GM18867 (cell line): ENCODE measurements around the gene GLB1L3.
"Not testable (repeated sequence)": the region's sequence is repeated elsewhere in the genome, so short reads cannot be mapped to it uniquely, and the experiment has no call there.

Experiments
- ATAC-seq: cut with Tn5 transposase; IDR thresholded peaks from one replicate; pipeline ENCODE4 v1.9.1; 2021; ENCODE audit warnings: mild to moderate bottlenecking, moderate library complexity; ENCODE audit not compliant: unreplicated experiment

GLB1L3 gene

GRCh38 chr11:134272381-134273316, 3.5 kb upstream of the GLB1L3 start:
- ATAC-seq = no peak

DNA sequence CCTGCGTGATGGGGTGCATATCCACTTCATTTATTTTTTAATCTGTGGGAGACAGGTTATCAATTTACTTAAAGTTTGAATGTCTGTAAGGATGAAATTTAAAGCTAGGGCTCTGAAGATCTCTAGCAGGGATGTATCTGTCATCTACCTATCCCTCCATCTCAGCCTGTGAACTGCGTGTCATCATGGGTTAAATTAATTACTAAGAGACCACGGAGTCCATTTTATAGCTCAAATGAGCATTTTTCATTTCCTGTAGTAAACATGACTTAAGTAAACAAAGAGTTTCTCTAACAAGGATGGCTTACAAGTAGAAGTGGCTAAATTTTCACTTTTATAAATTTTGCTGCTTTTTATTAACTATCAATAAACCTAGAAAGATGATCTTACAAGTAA, 2.9 kb upstream of the GLB1L3 start:
- ATAC-seq = no peak

DNA sequence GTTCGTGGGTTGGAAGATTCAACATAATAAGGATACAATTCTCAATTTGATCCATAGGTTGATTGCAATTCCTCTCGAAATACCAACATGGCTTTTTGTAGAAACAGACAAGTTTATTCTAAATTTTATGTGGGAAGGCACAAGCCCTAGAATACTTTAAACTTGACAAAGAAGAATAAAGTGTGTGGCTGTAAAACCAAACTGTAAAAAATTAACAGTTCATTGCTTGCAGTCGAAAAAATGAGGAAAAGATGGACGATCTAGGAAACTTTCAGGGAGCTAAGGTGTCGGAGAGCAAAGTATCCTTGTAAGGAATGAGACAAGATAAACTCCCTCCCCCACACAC, 1.0 kb upstream of the GLB1L3 start:
- ATAC-seq = no peak

GRCh38 chr11:134276396-134277182, 410 bp downstream of the GLB1L3 start:
- ATAC-seq = no peak

DNA sequence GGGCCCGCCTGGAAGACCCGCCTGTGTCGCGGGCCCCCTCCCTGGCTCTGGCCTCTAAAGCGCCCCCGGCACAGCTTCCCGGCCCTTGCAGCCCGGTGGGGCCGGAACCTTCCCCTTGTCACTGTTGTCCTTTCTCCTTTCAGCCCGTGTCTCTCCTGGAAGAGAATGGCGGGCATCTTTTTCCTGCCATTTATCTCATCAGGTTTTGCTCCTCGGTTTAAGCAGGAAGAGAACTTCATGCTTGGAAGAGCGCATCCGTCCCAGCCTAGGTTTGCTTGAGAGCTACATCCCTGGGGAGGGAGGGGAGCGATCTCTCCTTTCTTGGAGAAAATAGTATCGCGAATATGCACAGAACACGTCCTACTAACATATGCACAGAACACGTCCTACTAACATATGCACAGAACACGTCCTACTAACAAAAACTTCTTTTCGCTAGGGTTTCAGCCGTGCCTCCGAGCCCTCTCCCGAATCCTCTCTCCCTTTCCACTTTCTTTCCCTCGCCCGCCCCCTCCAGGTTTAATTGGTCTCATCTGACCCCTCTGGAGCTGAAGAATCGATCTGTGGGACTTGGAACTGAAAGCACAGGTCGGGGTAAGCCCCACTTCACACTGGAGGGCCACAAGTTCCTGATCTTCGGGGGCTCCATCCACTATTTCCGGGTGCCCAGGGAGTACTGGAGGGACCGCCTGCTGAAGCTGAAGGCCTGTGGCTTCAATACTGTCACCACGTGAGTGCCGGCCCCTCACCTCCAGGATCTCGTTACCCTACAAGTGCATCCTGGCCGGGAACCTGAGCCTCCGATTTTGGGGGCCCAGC, 1.2 kb downstream of the GLB1L3 start:
- no peak for ATAC-seq

GRCh38 chr11:134278356-134278755, 2.2 kb downstream of the GLB1L3 start:
- ATAC-seq = no peak

DNA sequence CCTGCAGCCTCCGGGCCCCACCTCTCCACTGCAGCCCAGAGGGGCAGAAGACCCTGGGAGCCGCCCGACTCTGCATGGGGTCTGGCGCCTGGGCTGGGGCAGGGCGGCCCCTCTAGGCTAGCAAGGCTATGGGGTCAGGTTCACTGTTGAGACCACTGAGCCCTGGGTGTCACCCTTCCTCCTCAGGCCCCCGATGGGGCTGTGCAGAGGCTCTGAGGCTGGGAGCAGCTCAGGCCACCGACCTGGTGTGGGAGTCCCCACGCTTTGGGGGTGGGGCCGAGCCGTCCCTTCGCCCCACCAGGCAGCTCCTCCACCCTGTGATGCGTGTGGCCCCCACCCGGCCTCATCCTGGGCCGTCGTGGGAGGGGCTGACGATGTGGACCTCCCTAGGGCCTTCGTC, 5.5 kb downstream of the GLB1L3 start:
- ATAC-seq = not testable (repeated sequence)

- no peak for ATAC-seq
Measured at GRCh38 chr11:134282121-134283045, 6.2 kb downstream of the GLB1L3 start.

GRCh38 chr11:134283461-134284230, 7.5 kb downstream of the GLB1L3 start:
- ATAC-seq = no peak

- ATAC-seq = not testable (repeated sequence)
Measured at GRCh38 chr11:134284349-134284748, 8.2 kb downstream of the GLB1L3 start.

- ATAC-seq = no peak
Measured at GRCh38 chr11:134287561-134287960, 11.4 kb downstream of the GLB1L3 start.

GRCh38 chr11:134288486-134288885, 12.3 kb downstream of the GLB1L3 start:
- no peak for ATAC-seq

DNA sequence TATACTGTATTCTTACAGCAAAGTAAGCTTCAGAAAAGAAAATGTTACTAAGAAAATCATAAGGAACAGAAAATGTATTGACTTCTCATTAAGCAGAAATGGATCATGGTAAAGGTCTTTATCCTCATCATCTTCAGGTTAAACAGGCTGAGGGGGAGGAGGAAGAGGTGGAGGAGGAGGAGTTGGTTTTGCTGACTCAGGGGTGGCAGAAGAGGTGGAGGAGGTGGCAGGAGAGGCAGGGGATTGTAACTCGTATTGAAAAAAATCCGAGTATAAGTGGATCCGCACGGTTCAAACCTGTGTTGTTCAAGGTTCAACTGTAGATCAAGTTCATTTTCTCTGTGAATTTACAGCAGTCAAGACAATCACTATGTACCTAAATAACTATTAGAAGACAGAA, 13.0 kb downstream of the GLB1L3 start:
- ATAC-seq = no peak

- ATAC-seq = no peak
Measured at GRCh38 chr11:134289789-134290188, 13.6 kb downstream of the GLB1L3 start.

- ATAC-seq = no peak
Measured at GRCh38 chr11:134290646-134291045, 14.5 kb downstream of the GLB1L3 start.

DNA sequence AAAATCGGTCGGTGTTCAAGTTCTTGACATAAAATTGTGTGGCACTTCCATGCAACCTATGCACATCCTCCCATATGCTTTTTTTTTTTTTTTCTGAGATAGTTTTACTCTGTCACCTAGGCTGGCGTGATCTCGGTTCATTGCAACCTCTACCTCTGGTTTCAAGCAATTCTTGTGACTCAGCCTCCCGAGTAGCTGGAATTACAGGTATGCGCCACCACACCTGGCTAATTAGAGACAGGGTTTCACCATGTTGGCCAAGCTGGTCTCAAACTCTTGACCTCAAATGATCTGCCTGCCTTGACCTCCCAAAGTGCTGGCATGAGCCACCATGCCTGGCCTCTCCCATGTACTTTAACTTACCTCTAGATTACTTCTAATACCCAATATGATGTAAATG, 15.0 kb downstream of the GLB1L3 start:
- ATAC-seq = no peak

DNA sequence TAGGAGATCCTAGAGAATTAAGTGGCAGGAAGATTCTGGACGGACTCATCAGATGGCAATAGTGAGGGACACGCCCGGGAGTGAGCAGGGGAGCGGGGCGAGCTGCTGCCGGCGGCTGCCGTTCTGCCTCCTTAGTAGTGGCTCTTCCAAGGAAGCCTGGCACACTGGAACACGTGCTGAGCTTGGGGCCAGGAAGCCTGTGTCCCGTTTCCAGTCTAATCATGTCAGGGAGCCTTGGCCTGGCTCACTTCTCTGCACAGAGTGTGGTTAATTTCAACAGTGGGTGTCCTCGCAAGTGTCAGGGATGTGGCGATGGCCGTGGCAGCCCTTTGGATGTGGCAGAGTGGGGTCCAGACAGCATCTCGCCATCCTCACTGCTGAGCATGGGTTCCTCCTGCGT, 16.5 kb downstream of the GLB1L3 start:
- no peak for ATAC-seq

DNA sequence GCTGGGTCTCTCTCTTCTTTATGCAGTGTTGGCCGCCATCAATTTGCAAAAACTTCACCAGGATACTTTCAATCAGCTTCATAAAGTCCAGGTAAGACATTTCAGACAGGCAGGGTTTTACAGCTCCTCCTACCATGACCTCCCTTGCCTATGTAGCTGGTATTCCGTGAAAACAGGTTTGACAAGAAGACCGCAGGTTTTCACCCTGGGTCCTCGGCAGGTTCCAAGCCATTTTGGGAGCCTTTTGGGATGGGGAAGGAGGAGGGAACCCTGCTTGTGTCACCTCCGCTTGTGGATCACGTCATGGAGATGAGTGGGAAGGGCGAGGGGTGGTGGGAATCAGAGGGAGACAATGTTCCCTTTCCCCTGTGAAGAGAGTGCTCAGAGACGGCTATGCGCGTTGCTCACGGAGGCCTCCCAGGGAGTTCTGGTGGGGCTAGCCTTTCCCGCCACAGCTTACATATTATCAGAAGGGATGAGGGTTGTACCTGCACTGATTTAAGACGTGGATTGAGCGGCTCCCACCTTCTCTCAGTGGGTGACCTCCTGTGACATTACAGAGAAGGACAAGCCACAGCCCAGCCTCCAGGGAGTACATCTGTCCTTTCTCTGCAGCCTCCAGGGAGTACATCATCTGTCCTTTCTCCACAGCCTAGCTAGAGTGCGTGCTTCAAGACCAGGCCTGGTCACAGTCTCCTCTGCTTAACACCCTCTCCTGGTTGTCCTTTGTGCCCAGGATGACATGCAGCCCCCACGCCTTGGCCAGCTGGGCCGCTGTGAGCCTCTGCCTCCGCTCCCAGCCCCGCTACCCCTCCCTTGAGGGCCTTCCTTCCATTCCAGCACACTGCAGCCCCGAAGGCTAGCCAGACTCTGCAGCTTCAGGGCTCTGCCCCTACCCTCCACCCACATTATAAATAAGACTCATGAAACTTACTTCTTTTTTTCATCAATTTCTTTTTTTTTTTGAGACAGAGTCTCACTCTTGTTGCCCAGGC, 17.2 kb downstream of the GLB1L3 start:
- ATAC-seq = no peak
